HG03558 (cell line): ENCODE results near the gene HIBADH.
"Not testable (repeated sequence)": the region's sequence is repeated elsewhere in the genome, so short reads cannot be mapped to it uniquely, and the experiment has no call there.

Experiments
- ATAC-seq: cut with Tn5 transposase; IDR thresholded peaks from one replicate; pipeline ENCODE4 v1.9.1; 2021; ENCODE audit warnings: moderate number of reproducible peaks; ENCODE audit not compliant: unreplicated experiment; ENCODE audit errors: extremely low read depth

HIBADH gene

DNA sequence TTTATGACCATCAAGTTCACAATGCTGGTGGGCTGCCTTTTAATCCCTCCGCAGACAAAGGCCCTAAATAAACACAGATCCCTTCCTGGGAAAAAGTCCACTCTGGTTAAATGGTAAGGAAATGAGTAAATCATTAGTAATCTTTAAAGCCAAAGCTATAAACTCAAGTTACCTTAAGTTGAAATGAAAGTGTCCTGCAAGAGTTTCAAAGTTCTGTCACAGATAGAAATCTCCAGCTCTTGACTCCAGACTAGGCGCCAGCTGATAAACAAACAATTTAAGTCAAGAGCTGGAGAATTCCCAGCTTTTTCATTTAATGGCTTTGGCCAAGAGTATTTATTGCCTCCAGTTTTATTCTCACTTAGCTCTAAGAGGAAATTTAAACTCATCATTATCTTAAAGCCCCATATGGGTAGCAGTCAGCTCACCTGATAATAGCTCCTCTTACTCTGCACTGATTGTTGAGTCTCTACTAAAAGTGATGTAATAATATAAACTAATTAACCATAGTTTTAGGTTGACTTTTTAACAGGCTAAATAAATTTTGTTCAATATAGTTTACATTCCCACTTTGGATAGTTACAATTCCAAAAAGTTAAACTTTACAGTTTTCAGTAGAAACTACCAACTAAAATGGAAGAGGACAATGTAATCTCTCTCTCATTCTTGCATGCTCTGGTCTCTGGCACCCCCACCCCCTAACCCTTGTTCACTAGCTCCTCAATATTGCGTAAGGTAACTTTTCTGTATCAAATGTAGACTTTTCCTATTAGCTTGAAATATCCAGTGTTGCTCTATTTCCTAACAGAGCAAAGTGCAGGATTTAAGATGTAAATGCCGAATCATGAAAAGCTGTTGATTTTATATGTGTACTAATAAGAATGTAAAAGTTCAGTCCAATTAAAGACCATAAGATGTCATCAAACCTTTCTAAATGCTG, 56.1 kb downstream of the HIBADH start:
- ATAC-seq: no peak

DNA sequence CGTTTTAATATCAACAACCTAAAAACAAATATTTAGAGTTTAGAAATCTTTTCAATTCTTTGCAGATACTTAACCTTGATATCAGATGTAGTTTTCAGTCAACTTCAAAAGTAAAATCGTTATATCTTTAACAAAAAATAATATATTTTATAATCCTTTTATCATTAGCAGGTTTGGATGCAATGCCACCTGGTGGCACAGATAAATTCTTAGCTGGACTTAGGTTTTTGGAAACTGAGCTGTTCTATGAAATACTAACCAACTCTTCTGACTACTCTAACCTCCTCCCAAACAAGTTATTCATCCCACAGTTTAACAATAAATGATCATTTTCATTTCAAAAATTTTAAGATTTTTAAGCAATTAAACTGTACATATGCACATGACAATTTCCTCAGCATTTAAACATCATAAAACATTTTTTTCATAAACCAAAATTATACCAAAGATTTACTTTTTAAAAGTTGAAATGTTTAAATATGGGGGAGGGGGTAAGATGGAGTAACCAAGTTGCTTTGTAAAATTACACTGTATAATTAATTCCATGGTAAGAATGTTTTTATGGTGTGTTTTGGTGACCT, 56.9 kb downstream of the HIBADH start:
- ATAC-seq: no peak

DNA sequence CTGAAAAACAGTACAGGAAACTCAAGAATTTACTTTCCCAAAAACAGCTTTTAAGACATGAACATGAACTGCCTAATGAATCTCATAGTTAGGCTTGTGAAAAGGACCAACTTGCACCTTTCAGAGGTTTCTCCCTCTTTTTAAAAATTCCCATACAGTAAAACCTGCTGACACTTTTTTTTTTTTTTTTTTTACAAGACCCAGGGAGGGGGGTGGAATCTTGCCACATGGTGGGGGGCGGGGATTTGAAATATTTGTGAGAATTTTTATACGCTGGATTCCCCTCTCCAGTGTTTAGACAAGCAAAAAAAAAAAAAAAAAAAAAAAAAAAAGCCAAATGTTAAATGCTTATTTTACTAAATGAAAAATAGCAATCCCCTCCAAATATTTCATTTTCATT, 57.4 kb downstream of the HIBADH start:
- ATAC-seq: no peak

DNA sequence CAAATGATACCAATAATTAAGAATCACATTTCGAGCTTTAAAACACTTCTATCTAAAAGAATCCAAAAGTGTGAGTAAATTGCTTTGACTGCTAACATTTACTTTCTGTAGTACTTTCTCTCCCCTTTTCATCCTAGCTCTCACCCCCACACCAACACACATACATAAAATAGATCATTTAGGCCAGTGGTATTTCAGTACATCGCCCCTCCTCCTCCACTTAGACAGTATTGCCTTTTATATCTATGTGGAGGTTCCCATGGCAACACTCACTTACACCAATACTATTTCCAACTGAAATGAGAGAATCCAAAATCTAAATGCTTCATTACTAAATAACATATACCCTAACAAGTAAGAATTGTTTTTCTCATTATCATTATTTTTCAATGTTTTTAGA, 58.9 kb downstream of the HIBADH start:
- ATAC-seq: no peak

DNA sequence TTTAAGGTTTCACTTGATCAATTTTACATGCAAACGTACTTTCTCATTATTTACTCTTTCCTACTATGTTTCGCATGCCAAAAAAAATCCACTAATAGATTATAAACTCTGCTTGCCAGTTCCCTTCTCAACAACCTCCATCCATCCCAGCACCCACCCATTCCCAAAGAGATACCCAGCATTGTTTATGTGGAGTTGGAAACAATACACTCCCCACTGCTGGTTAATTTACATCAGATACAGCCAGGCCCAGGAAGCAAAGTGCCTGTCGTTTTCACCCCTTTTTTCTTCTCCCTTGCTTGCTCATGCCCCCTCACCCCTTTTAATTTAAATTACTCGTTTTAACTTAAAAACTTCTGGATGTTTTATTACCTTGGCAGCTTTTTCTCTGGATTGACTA, 59.9 kb downstream of the HIBADH start:
- no peak for ATAC-seq

DNA sequence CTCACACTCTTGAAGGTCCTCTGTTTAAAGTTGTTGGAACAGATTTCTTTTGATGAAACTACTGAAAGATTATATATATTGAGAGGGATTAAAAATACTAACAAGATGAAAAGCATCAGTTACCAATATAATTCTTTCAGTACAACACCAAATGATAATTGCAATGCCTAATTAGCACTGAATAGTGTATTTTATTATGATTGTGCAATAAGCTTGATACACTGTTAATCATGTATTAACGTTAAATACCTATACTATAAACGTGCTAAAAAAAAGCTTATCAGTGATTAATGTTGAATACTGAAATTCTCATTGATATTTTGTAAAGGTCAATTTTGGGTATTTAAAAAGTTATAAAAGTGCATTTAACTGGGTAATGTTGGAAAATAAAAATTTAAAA, 61.5 kb downstream of the HIBADH start:
- ATAC-seq: no peak

DNA sequence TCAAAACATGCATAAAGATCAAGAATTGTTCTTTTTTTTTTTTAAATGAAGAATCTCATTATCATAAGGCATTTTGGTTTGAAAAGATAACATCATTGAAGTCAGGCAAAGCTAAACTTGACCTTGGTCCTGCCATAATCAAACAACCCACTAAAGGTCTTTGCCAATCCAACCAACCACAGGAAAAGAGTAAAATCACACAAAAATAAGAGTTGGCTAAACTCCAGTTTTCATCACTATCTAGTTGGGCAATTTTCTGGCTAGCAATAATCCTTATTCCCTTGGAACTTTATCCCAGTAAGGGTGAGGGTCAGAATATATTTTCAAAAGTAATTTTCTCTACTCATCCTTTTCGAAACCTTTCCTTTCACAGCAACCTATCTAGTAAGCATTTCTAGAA, 62.4 kb downstream of the HIBADH start:
- ATAC-seq: no peak

DNA sequence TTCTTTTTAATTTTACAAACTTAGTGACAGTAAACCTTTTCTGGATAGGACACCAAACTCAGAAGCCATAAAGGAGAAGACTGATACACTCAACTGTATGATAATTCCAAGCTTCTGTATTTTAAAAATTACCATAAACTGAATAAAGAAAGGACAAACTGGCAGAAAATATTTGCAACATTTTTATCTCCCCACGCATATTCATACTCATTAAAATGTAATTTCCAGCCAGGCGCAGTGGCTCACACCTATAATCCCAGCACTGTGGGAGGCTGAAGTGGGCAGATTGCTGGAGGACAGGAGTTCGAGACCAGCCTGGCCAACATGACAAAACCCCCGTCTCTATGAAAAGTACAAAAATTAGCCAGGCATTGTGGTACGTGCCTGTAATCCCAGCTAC, 67.7 kb downstream of the HIBADH start:
- ATAC-seq: no peak

DNA sequence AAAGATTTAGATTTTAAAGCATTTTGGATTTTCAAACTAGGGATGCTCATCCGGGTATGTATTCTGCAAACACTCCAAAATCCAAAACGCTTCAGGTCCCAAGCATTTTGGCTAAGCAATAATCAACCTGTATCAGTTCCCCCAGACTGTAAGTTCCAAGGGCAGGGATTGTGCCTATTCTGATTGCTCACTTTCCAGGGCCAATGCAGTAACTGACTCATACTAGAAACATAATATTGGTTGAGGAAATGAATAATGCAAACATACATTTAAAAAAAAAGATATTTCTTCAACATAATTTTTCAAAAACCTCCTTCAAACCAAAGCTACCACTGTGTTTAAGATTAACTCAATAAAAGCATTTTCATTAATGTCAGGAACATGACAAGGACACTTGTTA, 69.5 kb downstream of the HIBADH start:
- ATAC-seq: no peak

DNA sequence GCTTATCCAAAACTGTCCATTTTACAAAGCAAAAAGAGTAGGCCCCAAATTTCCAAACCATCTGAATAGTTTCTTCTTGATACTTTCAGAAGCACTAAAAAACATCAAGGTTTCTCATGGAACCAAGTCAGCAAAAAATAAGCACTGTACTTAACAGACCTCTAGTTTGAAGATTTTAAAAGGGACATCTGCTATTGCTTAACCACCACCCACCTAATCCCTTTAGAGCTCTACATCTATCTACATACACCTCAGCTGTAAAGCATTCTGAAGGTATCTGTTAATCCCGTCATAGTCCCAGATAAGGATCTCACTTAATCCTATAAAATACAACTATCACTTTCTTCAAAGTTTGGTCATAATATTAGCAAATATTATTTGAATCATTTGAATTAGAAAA, 72.3 kb downstream of the HIBADH start:
- no peak for ATAC-seq

DNA sequence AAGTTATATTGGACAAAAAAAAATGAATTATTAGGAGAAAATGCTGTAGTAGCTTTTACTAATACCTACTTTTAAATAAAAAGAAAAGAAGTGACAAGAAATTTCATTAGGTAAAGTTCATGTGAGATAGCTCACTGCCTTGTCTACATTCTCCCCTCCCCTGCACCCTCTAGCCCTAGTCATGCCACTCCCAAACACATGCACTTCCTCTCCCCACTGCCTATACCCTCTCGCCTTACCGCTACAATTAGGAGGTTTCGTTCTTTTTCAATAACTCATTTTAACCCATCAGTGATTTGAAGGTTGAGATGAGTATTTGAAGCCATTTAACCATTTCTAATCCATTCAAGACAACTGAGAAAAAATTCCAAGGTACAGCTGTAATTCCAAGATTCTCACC, 75.3 kb downstream of the HIBADH start:
- no peak for ATAC-seq

DNA sequence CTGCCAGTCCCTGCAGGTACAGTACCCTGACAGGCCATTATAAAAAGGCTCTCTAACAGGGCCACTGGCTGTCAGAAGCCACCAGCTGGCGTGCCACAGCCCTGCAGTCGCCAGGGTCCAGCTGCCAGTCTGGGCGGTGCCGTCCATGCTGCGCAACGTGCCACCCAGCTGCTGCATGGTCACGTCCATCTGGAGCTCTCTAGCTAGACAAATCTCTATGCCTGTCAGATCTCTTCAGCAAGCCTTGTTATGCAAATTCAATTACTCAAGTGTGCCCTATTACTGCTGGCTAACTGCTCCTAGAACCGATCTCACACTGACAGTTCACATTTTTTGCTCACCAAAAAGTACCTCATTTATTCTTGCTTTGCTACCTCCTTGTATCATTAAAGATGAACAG, 75.9 kb downstream of the HIBADH start:
- peak; percentile 89 for ATAC-seq

DNA sequence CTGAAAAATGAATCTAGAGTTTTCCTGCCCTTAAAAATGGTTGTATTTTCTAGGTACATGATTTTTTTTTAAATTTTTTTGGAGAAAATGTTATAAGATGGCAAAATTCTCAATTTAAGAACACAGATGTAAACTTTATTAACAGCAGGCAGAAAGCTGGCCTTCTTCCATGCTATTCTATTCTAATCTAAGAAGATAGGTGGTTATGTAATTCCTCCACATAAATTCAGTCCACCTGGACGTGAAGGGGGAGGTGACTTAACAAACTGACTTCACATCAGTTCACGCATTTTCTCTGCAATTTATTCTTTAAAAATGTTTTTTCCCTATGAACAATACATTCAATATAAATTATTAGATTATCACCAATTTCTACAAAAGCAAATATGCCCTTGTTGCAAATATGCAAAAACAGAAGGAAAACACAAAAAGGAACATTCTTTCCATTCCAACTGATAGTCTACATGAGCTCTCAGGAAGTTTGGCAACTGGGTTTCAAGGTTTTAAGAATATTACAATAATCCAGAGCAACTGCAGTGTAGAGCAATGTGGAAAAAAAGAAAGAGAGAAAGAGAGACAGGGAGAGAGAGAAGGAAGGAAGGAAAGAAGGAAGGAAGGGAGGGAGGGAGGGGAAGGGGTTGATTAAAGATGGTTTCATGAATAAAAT, 76.8 kb downstream of the HIBADH start:
- no peak for ATAC-seq

DNA sequence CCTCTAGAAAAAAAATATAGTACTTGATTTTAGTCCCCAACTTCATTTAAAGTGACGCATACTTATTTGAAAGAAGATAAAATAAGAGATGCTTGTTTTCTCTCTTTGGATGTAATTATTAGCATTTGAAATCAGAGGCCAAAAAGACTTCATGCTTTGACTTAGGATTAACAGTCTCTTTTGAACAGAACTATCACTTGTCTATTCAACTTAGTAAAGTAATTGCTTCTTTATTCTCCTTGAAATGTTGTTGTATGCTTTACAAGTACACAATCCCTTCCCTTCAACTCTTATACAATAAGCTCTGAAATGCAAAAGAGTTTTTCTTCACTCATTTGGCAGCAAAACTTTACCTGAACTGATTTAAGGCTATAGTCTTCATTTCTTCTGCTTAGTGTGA, 80.8 kb downstream of the HIBADH start:
- no peak for ATAC-seq

DNA sequence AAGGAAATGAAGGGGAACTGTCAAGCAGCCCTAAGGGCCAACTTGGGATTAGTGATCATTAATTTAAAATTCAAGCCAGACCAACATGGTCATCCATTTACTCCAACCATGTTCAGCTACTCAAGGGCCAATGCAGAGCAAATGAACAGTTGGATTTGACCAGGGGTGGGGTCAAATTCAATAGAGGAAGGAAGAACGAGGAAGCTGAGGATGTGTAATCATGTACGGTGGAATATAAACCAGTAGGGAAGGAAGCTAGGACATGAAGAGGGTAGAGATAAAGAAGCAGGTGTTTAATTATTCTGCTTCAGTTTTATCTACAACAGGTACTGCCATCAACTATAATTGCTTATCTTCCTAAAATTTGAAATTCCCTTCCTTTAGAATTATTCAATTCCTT, 81.6 kb downstream of the HIBADH start:
- ATAC-seq: no peak

DNA sequence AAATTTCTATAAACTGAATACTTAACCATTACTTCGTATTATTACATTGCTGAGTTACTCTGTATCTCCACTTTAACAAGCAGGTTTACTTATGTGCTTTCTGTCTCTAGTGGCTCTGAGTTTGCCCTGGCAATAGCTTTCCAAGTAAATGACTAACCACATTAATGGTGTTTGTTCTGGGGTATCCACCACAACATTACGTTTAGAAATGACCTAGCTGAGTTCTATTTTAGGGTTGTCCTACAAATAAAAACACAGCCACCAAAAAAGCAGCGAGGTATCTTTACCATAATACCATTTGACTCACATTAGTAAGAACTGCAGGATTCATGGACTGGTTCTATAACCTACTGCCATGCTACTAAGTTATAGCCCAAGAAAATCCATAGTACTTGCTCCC, 83.1 kb downstream of the HIBADH start:
- ATAC-seq: no peak

DNA sequence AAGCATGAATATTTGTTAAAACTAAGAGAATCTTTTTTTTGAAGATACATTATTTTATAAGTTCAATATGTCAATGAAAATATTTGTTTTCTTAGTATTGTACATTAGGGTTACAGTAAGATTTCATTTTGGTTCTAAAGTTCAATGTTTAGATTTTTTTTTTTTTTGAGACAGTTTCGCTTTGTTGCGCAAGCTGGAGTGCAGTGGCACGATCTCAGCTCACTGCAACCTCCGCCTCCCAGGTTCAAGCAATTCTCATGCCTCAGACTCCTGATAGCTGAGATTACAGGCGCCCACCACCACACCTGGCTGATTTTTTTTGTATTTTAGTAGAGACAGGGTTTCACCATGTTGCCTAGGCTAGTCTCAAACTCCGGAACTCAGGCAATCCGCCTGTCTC, 84.5 kb downstream of the HIBADH start:
- not testable (repeated sequence) for ATAC-seq

DNA sequence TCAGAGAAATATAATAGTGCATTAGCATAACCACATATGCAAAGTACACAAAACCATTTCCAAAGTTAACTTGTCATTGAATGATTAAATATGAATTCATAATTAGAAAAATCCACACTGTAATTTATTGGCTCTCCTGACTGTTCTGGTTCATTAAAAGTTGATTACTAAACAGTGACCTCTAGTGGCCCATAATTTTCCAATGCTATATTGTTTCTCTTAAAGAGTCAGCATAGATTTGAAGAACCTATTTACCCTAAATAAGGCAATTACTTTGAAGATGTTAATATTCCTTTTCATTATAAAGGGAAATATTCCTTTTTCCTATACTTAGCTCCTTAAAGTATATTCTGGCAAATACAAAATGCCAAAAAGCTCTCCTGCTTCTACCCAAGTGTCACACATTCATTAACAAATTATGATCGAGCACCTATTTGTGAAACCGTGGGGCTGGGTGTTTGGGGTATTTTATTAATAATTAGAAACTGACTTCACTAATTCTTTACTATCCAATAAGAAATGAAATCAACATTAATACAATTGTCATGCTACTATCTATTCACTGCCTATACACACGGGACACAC, 86.2 kb downstream of the HIBADH start:
- no peak for ATAC-seq

DNA sequence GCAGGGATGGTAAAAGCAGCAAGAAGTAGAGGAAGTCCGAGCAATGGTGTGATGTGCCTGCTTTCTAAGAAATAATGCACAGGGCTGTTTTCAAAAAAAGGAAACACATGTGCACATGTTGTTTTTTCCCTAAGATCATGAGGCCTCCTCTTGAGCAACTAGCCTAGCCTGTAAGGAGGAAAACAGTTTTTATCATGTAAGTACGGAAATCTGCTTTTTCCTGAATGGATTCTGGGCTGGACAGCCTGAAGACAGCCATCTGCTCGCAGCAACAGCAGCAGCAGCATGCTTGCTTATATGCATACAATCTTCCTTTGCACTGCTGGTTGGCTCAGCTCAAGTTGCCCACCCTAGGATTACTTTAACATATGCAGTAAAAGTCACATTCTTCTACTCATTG, 87.1 kb downstream of the HIBADH start:
- ATAC-seq: no peak

DNA sequence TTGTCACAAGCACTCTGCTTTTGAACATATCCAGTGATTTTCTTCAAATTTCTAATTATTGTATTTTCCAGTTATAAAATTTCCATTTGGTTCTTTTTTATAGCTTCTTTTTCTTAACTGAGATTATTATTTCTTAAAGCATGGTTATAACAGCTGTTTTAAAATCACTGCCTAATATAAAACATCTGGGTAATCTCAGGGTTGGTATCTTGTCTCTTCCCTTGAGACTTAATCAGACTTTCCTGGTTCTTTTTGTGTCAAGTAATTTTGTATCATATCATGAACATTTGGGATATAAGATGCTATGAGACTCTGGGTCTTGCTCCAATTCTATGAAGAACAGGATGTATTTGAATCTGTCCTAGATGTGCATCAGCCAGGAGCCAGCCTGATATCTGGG, 93.6 kb downstream of the HIBADH start:
- no peak for ATAC-seq

DNA sequence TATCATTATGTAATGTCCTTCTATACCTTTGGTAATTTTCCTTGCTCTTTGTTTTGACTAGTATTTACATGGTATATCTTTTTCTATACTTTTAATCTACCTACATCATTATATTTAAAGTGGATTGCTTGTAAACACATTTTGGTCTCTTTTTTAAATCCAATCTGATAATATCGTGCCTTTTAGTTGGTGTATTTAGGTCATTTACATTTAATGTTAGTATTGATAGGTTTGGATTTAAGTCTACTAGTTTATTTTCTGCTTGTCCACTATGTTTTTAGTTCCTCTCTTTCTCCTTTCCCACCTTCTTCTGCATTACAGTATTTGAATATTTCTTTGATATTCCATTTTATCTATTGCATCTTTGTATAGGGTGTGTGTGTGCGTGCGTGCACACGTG, 95.4 kb downstream of the HIBADH start:
- ATAC-seq: no peak
